HT1080 (cell line): ENCODE measurements around the gene NSD2. TPM values are rescaled to one million over a fixed set of nuclear protein-coding genes. Genes with fewer than 3 reads are reported as not detected.
"Not testable (repeated sequence)": the region's sequence is repeated elsewhere in the genome, so short reads cannot be mapped to it uniquely, and the experiment has no call there.

ENCODE experiments used
- DNase-seq: peaks from one replicate; pipeline ENCODE4 v3.0.0-alpha.2; 2015; ENCODE audit warnings: low read depth
- total RNA-seq: library from RNA; depleted of rRNA; stranded (reverse); fragments of >200 nt; shearing (Covaris generic); gene quantifications from 2 replicates; pipeline ENCODE4 v1.2.3, GENCODE V29; 2014

The NSD2 gene
- total RNA-seq, 1 experiment from 2014 or later, result 83.1 TPM

- no peak for DNase-seq
Measured at GRCh38 chr4:1984406-1985191, 113.4 kb downstream of the NSD2 start.

GRCh38 chr4:1985294-1985693 lies 114.1 kb downstream of the NSD2 start:
- DNase-seq, result no peak

- DNase-seq, result no peak
Measured at GRCh38 chr4:1985780-1986577, 114.8 kb downstream of the NSD2 start.

GRCh38 chr4:1986578-1987210 lies 115.5 kb downstream of the NSD2 start:
- no peak for DNase-seq

- DNase-seq, result no peak
Measured at GRCh38 chr4:1987296-1987695, 116.1 kb downstream of the NSD2 start.

- DNase-seq, result no peak
Measured at GRCh38 chr4:1987721-1988326, 116.6 kb downstream of the NSD2 start.

- DNase-seq, result no peak
Measured at GRCh38 chr4:1988327-1988724, 117.1 kb downstream of the NSD2 start.

- DNase-seq, result no peak
Measured at GRCh38 chr4:1989533-1990347, 118.5 kb downstream of the NSD2 start.

- DNase-seq, result no peak
Measured at GRCh38 chr4:1990348-1990645, 119.1 kb downstream of the NSD2 start.

GRCh38 chr4:1990676-1991075 lies 119.5 kb downstream of the NSD2 start:
- no peak for DNase-seq

- no peak for DNase-seq
Measured at GRCh38 chr4:1991087-1991486, 119.9 kb downstream of the NSD2 start.

- DNase-seq, result no peak
Measured at GRCh38 chr4:1991596-1992434, 120.6 kb downstream of the NSD2 start.

- DNase-seq, result no peak
Measured at GRCh38 chr4:1992468-1993168, 121.4 kb downstream of the NSD2 start.

GRCh38 chr4:1993169-1993516 lies 122.0 kb downstream of the NSD2 start:
- DNase-seq, result no peak

- not testable (repeated sequence) for DNase-seq
Measured at GRCh38 chr4:1993718-1994516, 122.7 kb downstream of the NSD2 start.

- no peak for DNase-seq
Measured at GRCh38 chr4:1994938-1995337, 123.7 kb downstream of the NSD2 start.

GRCh38 chr4:1996866-1997611 lies 125.8 kb downstream of the NSD2 start:
- DNase-seq, result no peak

- DNase-seq, result no peak
Measured at GRCh38 chr4:1997712-1998111, 126.5 kb downstream of the NSD2 start.
